Activated CD8-positive, alpha-beta memory T cell treated with anti-CD3 and anti-CD28 coated beads, Interleukin-2, amount 50 U/mL, for 1 hour (primary cell): ENCODE data around the gene FAM20A.

Source experiments
- DNase-seq: peaks from one replicate; pipeline ENCODE4 v3.0.0-alpha.2; 2020; ENCODE audit errors: extremely low read depth

Gene FAM20A

DNA sequence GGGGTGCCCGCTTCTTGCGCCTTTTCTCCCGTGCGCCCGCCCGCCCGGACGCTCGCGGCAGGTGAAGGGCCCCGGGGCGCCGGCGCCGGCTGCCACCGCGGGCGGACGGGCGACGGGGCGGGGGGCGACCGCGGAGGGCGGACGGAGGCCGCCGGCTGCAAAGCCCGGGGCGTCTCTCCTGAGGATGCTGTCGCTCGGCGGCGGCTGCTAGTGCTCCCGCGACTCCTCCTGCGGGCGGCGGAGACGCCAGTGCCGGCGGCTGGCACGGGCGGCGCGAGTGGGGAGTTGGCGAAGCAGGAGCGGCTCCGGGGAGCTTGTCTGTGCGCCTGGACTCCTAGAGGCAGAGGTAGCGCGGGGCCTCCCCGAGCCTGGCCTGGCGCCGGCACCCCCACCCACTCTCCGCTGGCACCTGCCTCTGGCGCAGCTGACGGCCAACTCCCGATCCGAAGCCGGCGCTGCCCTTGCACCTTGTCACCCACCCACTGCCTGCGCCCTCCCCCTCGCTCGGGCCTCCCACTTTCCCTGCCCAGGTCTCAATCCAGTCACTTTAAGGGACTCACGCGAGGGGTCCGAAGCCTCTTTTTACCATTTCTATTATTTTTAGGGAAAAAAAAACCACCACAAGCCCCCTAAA, at the start of gene FAM20A:
TSS of gene FAM20A (minus strand) at position 437 of the 634 bp plus-strand sequence. CDS start 701 bp downstream, outside the sequence.
- DNase-seq, result no peak

DNA sequence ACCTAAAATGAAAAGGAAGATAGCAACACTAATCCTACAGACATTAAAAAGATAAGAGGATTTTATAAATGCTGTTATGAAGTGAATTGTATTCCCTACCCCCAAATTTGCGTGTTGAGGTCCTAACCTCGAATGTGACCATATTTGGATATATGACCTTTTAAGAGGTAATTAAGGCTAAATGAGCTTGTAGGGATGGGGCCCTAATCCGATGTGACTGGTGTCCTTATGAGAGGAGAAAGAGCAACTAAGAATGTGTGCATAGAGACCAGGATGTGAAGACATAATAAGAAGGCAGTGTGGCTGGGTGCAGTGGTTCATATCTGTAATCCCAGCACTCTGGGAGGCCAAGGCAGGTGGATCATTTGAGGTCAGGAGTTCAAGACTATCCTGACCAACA, 48.2 kb upstream of the FAM20A start:
- DNase-seq, result no peak

DNA sequence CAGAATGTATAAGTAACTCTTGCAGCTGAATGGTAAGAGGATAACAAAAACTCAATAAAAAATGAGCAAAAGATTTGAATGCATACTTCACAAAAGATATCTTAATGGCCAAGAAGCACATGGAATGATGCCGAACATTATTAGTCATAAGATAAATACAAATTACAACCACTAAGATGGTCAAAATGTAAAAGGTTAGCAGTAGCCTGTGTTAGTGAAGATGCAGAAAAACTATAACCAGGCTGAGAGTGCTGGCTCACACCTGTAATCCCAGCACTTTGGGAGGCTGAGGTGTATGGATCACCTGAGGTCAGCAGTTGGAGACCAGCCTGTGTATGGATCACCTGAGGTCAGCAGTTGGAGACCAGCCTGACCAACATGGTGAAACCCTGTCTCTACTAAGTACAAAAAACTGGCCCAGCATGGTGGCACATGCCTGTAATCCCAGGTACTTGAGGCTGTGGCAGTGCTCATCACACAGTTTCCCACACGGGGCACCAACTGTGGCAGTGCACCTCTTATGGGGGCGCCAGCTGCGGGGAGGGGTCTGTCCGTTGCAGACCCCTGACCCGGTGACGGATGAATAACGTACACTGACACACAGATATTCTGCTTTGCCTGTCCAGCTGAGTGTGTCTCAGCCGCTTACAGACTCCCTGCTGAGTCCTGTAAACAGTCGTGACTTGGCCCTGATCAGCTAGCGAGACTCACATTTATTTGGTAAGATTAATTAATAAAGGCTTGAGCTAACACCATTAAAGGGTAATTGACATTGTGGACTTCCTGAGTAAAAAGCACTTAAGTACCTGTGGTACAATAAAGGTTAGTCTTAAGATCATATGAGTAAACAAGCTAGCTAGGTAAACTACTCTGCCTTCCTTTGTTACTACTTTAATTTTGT, 45.7 kb upstream of the FAM20A start:
- no peak for DNase-seq

DNA sequence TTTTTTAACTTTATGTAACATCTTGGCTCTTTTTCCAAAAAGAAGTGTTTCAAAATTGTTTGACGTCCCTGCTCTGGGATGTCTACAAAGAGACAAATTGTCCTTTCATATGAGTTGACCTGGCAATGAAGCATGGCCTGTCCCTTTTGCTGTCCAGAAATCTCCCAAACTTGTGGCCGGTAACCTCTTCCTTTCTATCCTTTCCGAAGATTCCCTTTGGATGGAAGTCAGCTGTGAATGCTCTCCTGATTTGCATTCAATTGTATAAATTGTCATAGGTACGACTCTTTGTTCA, 40.9 kb upstream of the FAM20A start:
- no peak for DNase-seq

DNA sequence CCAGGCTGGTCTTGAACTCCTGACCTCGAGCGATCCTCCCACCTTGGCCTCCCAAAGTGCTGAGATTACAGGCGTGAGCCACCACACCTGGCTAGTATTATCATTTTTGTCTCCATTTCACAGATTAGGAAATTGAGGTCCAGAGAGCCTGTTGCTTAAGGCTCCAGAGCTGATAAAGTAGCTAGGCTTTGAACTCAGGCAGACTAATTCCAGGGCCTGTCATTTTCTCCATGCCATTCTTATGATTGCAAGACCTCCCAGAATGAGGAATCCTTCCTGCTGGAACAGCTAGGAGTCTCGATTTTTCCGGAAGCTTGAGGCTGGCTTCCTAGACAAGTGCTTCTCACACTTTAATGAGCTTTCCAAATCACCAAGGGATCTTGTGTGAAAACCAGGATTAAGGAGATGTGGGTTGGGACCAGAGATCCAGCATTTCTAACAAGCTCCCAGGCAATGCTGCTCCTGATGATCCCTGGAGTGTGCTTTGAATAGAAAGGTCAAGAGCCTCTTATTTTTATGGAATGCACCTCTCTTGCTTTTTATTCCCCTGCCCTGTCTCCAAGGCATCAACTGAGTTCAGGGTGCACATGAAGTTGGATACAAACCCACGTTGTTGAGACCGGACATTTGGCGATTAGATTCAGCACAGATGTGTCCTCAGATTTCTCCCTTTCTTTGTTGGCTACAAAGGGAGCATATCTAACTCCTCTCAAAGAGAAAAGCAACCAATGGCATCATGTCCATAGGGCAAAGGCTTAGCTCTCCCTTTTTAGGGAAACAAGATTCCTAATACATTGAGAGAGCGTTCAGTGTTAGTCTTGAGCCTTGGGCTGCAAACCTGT, 40.3 kb upstream of the FAM20A start:
- DNase-seq, result no peak

DNA sequence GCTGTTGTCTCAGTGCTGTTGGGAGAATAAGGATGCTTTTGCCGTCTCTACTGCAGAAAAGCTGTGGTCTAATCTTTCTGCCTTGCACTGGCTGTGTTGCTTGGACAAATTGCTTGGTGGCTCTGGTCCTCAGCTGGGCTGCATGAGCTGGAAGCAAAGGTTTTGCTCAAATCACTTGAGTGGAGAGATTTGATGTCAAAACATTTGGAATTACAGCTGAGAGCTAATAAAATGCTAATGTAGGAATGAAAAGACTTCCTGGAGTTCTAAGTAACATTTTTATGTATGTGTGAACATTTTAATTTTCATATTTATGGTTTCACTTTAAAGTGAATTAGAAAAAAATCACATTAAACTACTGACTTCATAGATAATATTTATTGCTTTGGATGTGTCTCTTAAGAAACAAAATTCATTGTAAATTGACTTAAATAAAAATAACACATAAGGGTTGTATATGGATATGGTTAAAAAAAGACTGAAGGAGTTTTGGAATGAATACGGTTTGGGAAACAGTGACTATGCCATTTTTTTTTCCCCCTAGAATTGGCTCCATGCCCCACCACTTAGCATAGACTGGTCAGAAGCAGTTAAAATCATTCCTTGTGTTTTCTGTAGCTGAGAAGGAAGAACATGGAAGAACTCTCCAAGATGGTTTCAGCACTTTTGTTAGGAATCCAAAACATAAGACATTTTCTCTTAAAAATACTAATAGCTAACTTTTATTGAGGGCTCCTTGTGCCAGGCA, 39.2 kb upstream of the FAM20A start:
- no peak for DNase-seq

DNA sequence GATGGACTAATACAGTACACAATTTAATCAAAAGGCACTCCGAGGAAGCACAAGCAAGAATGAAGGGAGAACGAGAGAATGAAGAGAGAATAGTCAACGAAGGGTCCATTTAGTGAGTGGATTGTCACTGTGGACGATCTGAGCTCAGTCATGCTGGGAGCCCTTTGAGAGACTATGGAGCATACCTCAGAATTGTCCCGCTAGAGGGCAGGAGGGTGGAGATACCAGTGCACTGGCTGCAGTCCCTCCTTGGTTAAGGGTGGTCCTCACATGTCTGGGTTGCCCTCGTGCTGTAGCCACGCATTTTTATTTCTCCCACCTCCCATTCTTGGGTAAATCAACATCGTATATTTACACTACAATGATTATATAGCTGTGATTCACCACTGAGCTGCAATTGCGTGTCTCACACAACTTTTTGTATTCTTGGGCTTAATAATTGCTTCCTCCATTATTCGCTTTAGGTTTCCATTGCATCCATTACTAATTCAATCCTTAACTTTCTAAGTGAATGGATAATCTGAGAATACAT, 33.2 kb upstream of the FAM20A start:
- DNase-seq, result no peak

DNA sequence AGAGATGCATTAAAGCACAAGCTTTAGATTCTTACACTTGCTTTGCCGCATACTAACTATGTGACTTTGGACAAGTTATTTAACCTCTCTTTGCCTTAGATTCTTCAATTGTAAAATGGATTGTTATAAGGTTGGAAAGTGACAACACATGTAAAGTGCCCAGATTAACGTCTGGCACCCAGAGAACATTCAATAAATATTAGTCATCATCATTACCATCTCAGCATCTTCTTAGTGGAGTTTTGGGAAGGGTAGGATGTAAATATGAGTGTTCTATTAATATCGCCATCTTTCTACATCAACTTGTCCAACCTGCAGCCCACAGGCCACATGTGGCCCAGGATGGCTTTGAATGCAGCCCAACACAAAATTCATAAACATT, 27.4 kb upstream of the FAM20A start:
- DNase-seq, result no peak

DNA sequence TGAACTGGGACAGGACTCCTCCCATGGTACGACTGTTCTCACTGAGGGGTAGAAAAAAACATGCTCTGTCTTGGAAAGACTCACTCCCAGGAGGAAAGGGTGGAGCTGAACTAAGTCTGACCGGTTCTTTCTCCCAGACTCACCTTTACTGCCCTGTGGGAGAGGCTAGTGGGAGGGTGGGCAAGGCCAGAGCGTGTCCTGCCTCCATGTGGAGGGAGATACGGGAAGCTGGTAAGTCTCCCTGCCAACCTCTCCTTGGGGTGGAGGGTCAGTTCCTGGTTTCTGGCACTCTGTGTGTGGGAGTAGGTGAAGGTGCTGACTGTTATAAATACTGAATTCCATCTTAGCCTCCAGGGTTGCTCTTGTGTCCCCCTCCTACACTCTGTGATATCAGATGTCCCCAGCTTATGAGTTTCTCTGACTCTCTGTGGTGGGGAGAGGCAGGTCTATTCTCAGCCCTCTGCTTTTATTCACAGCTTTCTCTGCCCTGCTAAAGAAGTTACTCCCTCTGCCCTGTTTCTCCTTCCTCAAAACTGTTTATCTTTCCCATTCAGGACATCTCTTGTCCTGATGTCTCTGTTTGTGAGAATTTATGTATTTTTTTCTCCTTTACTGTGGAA, 26.9 kb upstream of the FAM20A start:
- DNase-seq, result no peak

DNA sequence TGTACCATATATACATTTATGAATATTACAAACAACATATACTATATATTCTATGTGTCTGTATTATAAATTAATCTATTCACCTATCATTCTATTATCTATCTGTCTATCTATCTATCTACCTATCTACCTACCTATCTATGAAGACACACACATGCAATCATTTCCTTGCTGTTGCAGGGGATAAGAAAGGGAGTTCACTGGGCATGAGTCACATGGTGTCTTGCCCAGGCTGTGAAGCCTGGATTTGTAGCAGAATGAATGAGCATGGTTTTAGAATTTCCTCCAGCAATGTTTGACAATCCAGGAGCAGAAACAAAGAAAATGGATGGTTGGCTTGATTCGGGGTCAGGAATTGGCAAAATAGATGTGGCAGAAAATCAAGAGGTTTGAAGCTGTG, 23.2 kb upstream of the FAM20A start:
- no peak for DNase-seq

DNA sequence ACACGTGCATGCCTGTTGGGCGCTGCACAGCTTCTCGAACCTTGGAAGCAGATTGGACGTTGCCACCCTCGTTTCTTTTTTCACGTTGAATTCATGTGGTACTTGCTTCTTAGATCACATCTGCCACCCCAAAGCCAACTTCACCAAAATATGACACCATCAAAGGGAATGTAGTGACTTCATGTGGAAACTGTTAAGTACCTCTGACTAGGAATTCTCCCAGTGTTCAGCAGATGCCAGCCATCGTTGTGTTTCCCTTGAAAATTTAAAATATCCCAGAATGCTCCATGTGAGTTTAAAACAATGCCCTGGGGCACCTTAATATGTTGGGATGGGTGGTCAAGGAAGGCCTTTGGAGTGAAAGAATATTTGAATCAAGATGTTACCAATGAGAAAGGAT, 22.6 kb upstream of the FAM20A start:
- DNase-seq, result no peak

DNA sequence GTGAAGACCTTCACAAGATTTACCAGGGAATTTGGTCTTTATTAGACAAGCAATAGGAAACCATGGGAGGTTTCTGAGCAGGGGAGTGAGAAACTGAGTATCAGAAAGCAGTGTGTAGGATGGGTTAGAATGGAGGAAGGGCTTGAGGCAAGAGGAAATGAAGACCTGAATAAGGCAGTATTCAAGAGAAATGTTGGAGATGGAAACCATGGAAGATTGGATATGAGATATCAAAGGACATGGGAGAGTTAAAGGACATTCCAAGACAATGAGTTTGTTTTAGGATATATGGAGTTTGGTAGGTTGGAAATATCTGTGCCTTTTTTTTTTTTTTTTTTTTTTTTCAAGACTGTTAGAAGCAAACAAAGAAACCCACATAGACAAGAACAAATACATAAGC, 21.3 kb upstream of the FAM20A start:
- DNase-seq, result no peak

DNA sequence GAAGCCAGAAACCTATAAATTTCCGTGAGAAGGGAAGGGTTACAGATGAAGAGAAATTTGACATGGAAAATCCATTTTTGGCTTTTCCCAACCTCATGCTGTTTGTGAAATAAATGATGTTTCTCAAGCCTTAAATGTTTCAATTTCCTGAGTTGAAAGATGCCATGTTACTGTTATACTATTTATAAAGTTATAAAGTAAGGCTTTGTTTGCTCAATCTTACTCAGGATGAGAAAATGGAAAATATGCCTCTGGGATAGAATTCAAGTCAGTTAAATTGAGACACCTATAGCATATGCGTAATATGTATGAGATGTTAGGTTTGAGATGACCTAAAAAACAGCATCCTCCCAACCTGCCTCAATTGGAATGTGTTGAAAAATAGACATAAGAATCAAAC, 19.9 kb upstream of the FAM20A start:
- no peak for DNase-seq

DNA sequence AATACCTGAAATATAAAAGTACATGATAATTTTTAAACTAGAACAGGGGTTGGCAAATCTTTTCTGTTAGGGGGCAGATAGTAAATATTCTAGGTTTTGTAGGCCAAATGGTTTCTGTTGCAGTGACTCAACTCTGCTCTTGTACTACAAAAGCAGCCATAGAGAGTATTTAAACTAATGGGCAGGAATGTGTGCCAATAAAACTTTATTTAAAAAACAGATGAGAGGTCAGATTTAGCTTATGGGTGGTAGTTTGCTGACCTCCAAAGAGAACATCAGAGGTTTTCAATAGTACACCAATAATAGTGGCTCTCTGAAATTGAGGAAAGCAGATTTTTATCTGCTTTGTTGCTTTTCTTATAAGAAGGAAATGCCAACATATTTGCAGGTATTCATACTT, 15.2 kb upstream of the FAM20A start:
- DNase-seq, result no peak

DNA sequence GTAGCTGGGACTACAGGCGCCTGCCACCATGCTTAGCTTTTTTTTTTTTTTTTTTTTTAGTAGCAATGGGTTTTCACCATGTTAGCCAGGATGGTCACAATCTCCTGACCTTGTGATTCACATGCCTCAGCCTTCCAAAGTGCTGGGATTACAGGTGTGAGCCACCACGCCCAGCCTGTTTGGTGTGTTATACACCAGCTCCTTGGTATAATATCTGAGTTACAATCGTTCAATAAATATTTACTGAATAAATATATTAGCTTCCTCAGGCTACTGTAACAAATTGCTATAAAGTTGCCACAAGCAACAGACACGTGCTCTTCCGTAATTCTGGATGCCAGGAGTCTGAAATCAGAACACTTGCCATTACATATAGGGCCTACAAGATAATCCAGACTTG, 13.6 kb upstream of the FAM20A start:
- DNase-seq, result no peak

DNA sequence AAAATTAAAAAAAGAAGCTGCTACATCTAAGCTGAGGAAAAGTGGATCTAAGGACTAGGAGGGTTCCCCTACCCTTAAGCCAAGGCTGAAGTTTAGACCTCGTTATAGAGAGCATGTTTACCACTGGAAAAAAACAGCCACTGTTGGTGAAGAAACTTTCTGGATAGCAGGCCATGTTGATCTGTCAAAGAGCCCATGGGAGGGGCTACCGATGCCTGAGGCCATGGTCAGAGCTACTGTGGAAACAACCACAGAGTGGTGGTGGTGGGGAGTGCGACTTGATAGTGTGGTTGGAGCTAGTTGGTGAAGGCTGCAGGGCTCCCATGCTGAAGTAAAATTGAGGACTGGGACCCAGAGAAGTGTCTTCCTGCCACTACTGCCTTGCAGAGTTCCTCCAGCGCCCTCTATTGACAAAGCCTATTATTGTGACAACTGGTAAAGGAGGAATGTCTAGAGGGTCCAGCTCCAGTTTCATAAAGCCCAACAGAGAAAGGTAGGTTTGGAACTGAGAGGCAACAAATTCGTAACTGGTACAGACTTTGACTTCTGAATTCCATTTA, 12.7 kb upstream of the FAM20A start:
- DNase-seq, result no peak

DNA sequence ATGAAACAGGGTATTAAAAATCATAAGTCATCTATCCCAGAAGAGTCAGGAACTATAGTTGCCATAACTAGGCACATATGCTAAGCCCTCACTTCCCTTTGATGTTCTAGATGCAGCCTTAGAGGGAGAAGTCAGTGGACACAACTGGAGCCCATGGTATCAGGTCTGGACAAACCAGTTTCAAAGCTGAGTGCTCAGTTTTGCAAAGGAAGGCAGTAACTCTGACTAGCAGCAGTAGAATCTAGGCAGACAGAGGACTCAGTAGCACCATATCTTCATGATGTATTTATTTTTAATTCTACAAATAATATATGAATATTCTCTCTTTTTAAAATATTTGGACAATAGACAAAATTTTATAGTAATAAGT, 11.7 kb upstream of the FAM20A start:
- no peak for DNase-seq

DNA sequence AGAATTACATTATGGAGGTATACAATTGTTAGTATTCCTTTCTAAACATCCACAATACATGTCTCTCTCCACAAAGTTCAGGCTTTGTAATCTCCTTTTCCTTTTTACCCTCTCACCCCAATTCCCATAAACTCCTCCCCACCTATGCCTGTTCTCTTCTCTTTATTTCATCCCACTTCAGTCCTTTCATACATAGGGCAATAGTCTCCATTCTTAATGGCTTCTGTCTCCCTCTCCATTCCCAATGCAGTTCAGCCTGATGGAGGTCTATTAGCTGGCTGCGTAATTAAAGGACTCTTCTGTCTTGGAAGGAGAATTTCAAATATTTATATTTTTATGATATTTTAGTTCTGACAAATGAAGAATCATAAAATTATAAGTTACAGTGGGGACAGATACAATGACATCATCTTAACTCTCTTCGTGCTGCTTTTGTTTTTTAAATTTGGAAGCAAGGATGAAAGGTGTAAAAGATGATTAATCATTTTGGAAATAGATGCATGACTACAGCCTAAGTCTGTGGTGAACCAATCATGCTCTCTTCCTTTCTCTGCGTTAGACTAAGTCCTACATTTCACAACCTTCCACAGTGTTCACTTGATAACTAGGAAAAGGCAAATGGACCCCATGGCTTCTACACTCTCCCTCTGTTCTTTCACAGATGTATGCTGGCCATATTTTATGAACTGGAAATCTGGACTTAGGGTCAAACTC, 11.2 kb upstream of the FAM20A start:
- DNase-seq, result no peak

DNA sequence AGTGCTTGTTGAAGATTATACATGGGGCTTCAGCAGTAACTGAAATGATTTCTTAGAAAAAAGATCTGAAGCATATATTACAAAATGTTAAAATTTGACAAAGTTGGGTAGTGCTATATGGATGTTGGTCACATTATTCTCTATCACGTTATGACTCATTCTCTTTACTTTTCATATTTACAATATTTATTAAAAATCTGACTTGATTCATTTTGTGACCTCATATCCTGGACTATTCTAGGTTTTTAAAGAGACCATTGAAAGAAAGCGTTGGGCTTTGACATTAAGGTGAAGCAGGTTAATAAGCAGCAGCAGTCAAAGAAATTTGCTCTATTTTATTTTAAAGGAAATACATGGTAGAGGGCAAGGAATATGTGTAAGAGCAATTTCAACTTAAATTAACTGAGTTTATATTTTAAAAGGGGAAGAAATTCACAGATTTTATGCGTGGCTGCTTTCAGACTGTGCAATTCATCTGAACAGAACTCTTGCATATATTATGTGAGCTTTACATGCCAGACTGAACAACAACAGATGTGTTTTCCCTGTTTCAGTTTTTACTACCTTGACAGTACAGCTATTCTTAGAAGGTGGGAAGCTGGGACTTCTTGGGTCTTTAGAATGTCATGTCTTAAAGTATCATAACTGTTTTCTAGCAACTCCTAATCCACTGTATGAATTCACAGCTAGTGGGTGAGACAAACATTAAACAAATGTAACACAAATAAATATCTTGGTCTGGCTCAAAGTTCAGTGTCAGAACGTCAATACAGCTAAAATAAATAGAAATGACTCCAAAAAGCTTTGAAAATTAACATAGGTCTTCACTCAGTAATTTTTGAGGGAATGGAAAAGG, 10.4 kb upstream of the FAM20A start:
- no peak for DNase-seq
